GM23338 (cell line): ENCODE results near the gene ZDHHC11B.

ENCODE experiments used
- CREB1 ChIP-seq: fragments of 250-450 bp; sonication (Bioruptor Pico); IDR thresholded peaks from 2 replicates; pipeline ENCODE4 v1.5.0; 2020; ENCODE audit warnings: low read depth, mild to moderate bottlenecking, moderate library complexity
- CTCF ChIP-seq, 2 experiments: fragments of 200-600 bp in 1 of 2; sonication (generic) in 1 of 2; conservative IDR thresholded peaks; 2 replicates each; pipeline versions ENCODE4 v1.5.1 to v1.6.1; 2016 to 2017; ENCODE audit warnings: antibody characterized with exemption in 2 of 2, low read depth in 2 of 2, mild to moderate bottlenecking in 2 of 2, moderate library complexity in 1 of 2
- EZH2 ChIP-seq: fragments of 200-600 bp; sonication (generic); IDR thresholded peaks from one replicate; pipeline ENCODE4 v1.8.0; 2017; ENCODE audit warnings: antibody characterized with exemption, mild to moderate bottlenecking, low read depth; ENCODE audit not compliant: unreplicated experiment
- EZH2phosphoT487 ChIP-seq: fragments of 200-600 bp; sonication (generic); IDR thresholded peaks from one replicate; pipeline ENCODE4 v1.8.1; 2018; ENCODE audit warnings: antibody characterized with exemption; ENCODE audit not compliant: unreplicated experiment
- JUNB ChIP-seq: IDR thresholded peaks from one replicate; pipeline ENCODE4 v1.6.1; 2016; ENCODE audit warnings: antibody characterized with exemption; ENCODE audit not compliant: unreplicated experiment
- POLR2AphosphoS5 ChIP-seq: IDR thresholded peaks from 2 replicates; pipeline ENCODE4 v1.6.1; 2016; ENCODE audit warnings: antibody characterized with exemption, low read depth
- STAT1 ChIP-seq: IDR thresholded peaks from one replicate; pipeline ENCODE4 v1.6.1; 2016; ENCODE audit warnings: antibody characterized with exemption; ENCODE audit not compliant: unreplicated experiment
- ZNF331 ChIP-seq: fragments of 250-450 bp; sonication (Bioruptor Pico); IDR thresholded peaks from 2 replicates; pipeline ENCODE4 v1.5.0; 2020; ENCODE audit warnings: low read depth, mild to moderate bottlenecking, moderate library complexity
- TF ChIP-seq, protein P1 (sequence below): IDR thresholded peaks from one replicate; pipeline ENCODE4 v1.6.1; 2018; ENCODE audit warnings: antibody characterized with exemption; ENCODE audit not compliant: unreplicated experiment
- TF ChIP-seq, protein P2 (sequence below): fragments of 250-450 bp; sonication (Bioruptor Pico); IDR thresholded peaks from 2 replicates; pipeline ENCODE4 v1.5.0; 2020; ENCODE audit warnings: mild to moderate bottlenecking, moderate library complexity

GRCh38 chr5:756865-757345, 27.6 kb downstream of the ZDHHC11B start:
- TF ChIP-seq CTCF (conservative IDR thresholded peaks at IDR 0.05; ENCODE audit: low read depth in 2 of 2) = no peak
- no peak for TF ChIP-seq EZH2
- no peak for TF ChIP-seq POLR2AphosphoS5
- TF ChIP-seq, protein P1, sequence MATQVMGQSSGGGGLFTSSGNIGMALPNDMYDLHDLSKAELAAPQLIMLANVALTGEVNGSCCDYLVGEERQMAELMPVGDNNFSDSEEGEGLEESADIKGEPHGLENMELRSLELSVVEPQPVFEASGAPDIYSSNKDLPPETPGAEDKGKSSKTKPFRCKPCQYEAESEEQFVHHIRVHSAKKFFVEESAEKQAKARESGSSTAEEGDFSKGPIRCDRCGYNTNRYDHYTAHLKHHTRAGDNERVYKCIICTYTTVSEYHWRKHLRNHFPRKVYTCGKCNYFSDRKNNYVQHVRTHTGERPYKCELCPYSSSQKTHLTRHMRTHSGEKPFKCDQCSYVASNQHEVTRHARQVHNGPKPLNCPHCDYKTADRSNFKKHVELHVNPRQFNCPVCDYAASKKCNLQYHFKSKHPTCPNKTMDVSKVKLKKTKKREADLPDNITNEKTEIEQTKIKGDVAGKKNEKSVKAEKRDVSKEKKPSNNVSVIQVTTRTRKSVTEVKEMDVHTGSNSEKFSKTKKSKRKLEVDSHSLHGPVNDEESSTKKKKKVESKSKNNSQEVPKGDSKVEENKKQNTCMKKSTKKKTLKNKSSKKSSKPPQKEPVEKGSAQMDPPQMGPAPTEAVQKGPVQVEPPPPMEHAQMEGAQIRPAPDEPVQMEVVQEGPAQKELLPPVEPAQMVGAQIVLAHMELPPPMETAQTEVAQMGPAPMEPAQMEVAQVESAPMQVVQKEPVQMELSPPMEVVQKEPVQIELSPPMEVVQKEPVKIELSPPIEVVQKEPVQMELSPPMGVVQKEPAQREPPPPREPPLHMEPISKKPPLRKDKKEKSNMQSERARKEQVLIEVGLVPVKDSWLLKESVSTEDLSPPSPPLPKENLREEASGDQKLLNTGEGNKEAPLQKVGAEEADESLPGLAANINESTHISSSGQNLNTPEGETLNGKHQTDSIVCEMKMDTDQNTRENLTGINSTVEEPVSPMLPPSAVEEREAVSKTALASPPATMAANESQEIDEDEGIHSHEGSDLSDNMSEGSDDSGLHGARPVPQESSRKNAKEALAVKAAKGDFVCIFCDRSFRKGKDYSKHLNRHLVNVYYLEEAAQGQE = no peak
- no peak for TF ChIP-seq JUNB
- no peak for TF ChIP-seq EZH2phosphoT487
- no peak for TF ChIP-seq CREB1 (CRISPR knock-in tag)
- TF ChIP-seq, protein P2, sequence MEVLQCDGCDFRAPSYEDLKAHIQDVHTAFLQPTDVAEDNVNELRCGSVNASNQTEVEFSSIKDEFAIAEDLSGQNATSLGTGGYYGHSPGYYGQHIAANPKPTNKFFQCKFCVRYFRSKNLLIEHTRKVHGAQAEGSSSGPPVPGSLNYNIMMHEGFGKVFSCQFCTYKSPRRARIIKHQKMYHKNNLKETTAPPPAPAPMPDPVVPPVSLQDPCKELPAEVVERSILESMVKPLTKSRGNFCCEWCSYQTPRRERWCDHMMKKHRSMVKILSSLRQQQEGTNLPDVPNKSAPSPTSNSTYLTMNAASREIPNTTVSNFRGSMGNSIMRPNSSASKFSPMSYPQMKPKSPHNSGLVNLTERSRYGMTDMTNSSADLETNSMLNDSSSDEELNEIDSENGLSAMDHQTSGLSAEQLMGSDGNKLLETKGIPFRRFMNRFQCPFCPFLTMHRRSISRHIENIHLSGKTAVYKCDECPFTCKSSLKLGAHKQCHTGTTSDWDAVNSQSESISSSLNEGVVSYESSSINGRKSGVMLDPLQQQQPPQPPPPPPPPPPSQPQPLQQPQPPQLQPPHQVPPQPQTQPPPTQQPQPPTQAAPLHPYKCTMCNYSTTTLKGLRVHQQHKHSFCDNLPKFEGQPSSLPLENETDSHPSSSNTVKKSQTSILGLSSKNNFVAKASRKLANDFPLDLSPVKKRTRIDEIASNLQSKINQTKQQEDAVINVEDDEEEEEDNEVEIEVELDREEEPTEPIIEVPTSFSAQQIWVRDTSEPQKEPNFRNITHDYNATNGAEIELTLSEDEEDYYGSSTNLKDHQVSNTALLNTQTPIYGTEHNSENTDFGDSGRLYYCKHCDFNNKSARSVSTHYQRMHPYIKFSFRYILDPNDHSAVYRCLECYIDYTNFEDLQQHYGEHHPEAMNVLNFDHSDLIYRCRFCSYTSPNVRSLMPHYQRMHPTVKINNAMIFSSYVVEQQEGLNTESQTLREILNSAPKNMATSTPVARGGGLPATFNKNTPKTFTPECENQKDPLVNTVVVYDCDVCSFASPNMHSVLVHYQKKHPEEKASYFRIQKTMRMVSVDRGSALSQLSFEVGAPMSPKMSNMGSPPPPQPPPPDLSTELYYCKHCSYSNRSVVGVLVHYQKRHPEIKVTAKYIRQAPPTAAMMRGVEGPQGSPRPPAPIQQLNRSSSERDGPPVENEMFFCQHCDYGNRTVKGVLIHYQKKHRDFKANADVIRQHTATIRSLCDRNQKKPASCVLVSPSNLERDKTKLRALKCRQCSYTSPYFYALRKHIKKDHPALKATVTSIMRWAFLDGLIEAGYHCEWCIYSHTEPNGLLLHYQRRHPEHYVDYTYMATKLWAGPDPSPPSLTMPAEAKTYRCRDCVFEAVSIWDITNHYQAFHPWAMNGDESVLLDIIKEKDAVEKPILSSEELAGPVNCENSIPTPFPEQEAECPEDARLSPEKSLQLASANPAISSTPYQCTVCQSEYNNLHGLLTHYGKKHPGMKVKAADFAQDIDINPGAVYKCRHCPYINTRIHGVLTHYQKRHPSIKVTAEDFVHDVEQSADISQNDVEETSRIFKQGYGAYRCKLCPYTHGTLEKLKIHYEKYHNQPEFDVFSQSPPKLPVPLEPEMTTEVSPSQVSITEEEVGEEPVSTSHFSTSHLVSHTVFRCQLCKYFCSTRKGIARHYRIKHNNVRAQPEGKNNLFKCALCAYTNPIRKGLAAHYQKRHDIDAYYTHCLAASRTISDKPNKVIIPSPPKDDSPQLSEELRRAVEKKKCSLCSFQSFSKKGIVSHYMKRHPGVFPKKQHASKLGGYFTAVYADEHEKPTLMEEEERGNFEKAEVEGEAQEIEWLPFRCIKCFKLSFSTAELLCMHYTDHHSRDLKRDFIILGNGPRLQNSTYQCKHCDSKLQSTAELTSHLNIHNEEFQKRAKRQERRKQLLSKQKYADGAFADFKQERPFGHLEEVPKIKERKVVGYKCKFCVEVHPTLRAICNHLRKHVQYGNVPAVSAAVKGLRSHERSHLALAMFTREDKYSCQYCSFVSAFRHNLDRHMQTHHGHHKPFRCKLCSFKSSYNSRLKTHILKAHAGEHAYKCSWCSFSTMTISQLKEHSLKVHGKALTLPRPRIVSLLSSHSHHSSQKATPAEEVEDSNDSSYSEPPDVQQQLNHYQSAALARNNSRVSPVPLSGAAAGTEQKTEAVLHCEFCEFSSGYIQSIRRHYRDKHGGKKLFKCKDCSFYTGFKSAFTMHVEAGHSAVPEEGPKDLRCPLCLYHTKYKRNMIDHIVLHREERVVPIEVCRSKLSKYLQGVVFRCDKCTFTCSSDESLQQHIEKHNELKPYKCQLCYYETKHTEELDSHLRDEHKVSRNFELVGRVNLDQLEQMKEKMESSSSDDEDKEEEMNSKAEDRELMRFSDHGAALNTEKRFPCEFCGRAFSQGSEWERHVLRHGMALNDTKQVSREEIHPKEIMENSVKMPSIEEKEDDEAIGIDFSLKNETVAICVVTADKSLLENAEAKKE = no peak
- no peak for TF ChIP-seq STAT1
- no peak for TF ChIP-seq ZNF331 (CRISPR knock-in tag)
